DMS53 treated with DMSO at 0.1 percent for 48 hours (cell line): ENCODE data around the gene KCNC4.

ENCODE experiments used
- DNase-seq: peaks from one replicate; lab custom pipeline; 2025; ENCODE audit not compliant: unreplicated experiment; lab: John Stamatoyannopoulos, UW

Gene KCNC4

GRCh38 chr1:110211496-110212168 lies 1.5 kb downstream of the KCNC4 start:
- DNase-seq: no peak

- DNase-seq: no peak
Observed at GRCh38 chr1:110212169-110213142, 2.3 kb downstream of the KCNC4 start.

- no peak for DNase-seq
Observed at GRCh38 chr1:110213143-110213540, 3.0 kb downstream of the KCNC4 start.

- DNase-seq: no peak
Observed at GRCh38 chr1:110214454-110215404, 4.6 kb downstream of the KCNC4 start.

- no peak for DNase-seq
Observed at GRCh38 chr1:110215621-110216515, 5.8 kb downstream of the KCNC4 start.

- no peak for DNase-seq
Observed at GRCh38 chr1:110216844-110217444, 6.8 kb downstream of the KCNC4 start.

GRCh38 chr1:110218137-110218536 lies 8.0 kb downstream of the KCNC4 start:
- DNase-seq: no peak

GRCh38 chr1:110218739-110219138 lies 8.6 kb downstream of the KCNC4 start:
- no peak for DNase-seq

GRCh38 chr1:110220324-110220723 lies 10.2 kb downstream of the KCNC4 start:
- no peak for DNase-seq

GRCh38 chr1:110221119-110221518 lies 11.0 kb downstream of the KCNC4 start:
- no peak for DNase-seq

- DNase-seq: no peak
Observed at GRCh38 chr1:110223127-110223526, 13.0 kb downstream of the KCNC4 start.

GRCh38 chr1:110223581-110223980 lies 13.5 kb downstream of the KCNC4 start:
- no peak for DNase-seq

GRCh38 chr1:110224240-110224995 lies 14.3 kb downstream of the KCNC4 start:
- DNase-seq: no peak

GRCh38 chr1:110225212-110225611 lies 15.1 kb downstream of the KCNC4 start:
- no peak for DNase-seq

GRCh38 chr1:110225756-110226404 lies 15.8 kb downstream of the KCNC4 start:
- no peak for DNase-seq

- DNase-seq: no peak
Observed at GRCh38 chr1:110227774-110228173, 17.7 kb downstream of the KCNC4 start.

- DNase-seq: no peak
Observed at GRCh38 chr1:110228381-110228780, 18.3 kb downstream of the KCNC4 start.

- no peak for DNase-seq
Observed at GRCh38 chr1:110228869-110229268, 18.8 kb downstream of the KCNC4 start.
